T follicular helper cell (primary cell): ENCODE results near the gene FGF2.
"Not testable (repeated sequence)": the region's sequence is repeated elsewhere in the genome, so short reads cannot be mapped to it uniquely, and the experiment has no call there.

ENCODE experiments used
- DNase-seq: peaks from one replicate; pipeline ENCODE4 v3.0.0-alpha.2; 2020; ENCODE audit warnings: low read depth

The FGF2 gene

DNA sequence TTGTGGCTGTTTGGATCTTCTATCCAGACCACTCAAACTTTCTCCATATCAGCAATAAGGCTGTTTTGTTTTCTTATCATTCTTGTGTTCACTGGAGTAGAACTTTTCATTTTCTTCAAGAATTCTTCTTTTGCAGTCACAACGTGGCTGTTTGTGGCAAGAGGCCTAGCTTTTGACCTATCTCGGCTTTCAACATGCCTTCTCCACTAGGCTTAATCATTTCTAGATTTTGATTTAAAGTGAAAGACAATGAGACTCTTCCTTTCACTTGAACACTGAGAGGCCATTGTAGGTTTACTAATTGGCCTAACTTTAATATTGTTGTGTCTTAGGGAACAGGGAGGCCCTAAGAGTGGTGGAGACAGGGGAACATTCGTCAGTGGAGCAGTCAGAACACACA lies 19.1 kb downstream of the FGF2 start:
- no peak for DNase-seq

DNA sequence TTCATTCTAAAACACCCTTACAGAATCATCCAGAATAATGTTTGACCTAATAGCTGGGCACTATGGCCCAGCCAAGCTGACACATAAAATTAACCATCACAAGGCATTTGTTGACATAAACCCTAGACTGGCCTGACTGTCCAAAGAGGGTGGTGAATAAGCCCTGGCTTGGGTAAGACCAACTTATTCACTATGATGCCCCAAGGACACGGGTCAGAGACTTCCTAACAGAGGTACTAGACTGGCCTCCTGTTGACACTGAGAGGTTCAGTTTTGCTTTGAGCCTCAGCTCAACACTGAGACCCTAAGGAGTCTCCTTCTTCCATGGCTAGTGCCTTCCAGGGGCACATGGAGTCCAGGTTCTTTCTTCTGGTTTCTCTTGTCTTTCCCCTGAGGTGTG lies 21.3 kb downstream of the FGF2 start:
- no peak for DNase-seq

DNA sequence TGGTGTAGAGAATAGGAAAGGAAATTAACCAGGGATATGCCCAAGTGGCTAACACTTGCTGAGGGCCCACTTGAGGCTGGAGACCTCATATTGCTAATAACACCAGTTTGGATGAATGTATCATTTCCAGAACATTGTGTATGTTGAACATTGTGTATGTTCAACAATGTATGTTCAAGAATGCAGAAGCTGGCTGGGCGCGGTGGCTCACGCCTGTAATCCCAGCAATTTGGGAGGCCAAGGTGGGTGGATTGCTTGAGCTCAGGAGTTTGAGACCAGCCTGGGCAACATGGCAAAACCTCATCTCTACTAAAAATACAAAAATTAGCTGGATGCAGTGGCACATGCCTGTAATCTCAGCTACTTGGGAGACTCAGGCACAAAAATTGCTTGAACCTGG lies 23.2 kb downstream of the FGF2 start:
- not testable (repeated sequence) for DNase-seq

DNA sequence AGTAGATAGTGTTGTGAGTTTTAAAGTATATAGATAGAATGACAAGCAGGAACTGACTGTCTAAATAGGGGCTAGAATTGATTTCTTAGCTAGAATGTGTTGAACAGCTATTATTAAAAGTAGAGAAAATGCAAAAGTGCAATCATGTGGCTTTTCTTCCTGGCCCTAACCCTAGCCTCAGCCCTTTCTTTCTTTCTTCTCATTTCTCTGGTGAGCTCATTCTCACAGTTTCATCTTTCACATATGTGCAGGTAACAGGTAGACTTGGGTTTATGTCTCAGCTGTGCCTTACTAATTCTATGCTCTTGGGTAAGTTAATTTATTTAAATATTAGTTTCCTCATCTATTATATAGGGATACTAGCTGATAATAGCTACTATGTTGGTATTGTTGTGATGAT lies 24.9 kb downstream of the FGF2 start:
- no peak for DNase-seq

DNA sequence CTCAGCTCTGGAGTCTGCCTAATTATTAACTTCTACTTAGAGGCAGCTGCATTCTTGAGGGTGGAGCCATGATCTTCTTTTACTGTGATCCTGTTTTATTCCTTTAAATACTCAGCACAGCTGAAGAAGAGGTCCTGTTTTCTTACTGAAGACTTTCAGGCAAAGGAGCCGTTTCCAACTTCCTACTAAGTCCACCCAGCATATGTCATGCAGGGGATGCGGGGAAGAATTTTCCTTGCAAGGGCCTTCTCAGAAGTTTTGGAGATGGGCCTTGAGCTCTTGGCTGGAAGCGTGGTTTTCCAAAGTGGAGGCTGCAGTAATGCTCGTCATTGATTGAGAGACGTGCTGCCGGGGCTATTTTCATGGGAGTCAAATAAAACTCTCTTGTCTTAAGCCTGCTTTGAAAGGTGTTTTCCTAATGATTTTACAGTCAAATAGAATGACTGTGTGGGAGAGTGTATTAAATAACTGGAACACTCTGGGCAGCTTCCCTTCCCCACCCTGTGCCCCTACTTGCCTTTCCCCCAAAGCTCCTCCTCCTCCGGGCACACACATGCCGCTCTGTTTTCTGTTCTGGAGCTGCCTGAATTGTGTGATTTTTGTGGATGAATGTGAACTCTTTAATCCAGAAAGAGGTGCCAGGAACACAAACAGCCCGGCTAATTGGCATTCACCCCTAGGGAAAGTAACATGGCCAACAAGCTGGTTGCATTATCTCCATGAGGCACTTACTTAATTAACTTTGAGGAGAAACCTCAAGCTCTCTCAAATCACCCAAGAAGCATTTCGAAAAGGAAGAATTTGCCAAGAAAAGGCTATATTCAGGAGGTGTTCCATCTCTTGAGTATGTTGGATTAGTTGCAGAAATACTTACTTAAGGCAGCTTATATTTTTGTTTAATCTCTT lies 28.1 kb downstream of the FGF2 start:
- no peak for DNase-seq

DNA sequence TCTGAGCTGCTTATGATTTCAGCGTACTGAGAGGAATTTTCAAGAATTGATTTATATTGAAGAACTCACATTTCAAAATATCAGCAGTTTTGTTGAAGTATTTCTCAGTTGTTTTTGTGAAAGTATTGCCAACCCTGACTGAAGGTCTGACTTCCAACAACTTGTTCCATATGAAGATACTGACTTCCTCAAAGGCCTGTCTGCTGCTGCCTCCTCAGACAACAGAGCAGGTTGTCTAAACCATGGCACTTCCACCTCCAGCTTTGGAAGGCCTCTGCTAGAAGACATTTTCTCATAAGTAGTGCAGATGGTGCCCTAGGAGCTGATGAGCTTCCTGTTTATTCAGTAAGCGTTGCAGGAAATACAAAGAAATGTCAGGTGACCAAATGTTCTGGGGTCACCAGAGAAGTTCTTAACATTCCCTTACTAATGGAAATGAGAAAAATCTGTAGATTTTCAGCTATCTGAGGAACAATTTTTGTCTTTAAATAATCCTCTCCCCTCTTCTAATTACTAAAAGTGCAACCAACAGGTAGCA lies 28.8 kb downstream of the FGF2 start:
- no peak for DNase-seq

DNA sequence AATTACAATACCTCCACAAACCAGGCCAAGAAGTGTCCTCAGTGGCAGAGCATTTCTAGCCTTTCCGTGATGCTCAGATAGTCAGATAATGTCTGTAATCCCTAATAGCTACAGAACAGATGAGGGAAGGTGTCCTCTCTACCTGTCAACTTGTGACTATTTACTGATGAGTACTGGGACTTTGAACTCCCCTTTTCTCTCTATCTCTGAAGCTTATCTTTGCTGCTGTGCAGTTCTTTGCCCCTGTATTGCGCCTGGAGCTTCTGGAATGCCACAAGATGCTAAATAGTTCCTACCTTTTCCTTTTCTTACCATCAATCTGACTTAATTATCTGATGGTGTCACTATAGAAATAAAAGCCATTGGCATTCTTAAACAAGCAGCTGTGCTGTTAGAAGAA lies 30.5 kb downstream of the FGF2 start:
- no peak for DNase-seq

DNA sequence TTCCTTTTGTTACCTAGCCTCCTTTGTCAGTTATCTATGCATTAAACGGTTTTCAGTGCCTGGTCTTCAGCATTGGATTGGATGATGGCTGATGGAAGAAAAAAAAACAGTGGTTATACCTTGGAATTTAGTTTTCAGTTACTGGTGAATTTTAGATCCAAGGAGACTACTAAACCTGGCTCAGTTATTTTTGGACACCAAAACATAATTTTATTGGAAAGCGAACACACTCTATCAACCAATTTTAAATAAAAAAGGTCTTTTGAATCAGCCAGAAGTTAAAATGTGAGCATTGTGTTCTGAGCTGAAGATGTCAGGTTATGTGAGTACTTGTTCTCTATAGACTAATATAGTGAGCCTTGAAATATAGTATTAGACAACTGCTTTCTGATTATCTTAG lies 32.1 kb downstream of the FGF2 start:
- no peak for DNase-seq

DNA sequence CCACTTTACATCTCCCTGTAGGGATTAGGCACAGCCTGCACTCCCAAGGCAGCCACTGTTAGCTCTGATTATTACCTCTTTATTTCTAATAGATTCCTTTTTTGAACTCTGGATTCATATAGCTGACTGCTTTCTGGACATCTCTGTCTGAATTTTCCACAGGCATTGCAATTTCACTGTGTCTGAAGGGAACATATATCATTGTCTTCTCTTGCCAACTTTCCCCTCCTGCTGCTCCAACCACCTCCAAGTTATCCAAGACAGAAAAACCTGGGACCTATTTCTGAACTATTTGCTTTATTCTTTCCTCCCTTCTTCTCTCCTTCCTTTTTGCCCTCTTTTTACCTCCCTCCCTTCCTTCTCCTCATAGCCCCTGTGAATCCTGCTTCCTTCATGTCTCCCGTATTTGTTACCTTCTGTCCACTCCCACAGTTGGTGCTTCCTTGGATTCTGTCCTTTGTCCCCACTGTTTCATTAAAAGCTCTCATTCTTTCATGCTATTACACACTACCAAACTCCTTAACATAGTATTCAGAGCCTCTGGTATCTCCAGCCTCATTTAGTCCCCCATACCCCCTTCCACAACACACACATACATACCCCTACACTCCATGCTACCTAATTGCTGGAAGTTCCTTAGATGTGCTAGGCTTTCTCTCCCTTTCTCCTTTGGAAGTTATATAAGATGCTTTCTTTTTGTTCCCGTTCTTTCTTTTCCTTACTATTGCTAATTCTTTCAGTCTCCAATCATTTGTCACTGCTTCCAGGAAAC lies 34.7 kb downstream of the FGF2 start:
- DNase-seq = no peak

DNA sequence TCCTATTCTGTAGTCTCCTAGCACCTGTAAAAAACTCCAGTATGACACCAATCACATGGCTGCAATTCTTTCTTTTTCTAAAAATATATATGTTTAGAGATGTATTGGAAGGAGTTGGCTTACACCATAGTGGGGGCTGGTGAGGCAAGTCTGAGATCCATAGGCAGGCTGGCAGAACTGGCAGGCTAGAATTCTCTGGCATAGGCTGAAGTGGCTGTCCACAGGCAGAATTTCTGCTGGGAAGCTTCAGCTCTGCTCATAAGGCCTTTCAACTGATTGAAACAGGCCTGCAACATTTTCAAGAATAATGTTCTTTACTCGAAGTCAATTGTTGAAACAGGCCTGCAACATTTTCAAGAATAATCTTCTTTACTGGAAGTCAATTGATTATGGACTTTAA lies 37.0 kb downstream of the FGF2 start:
- DNase-seq = no peak

DNA sequence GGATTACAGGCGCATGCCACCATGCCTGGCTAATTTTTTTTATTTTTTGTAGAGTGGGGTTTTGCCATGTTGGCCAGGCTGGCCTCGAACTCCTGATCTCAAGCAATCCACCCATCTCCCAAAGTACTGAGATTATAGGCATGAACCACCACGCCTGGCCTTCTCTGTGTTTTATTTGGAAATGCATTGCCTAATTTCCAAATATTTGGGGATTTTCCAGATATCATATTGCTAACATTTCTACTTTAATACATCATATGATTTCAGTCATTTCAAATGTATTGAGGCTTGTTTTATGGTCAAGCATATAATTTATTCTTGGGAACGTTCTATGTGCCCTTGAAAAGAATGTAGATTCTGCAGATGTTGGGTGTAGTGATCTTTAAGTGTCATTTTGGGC lies 38.8 kb downstream of the FGF2 start:
- no peak for DNase-seq

DNA sequence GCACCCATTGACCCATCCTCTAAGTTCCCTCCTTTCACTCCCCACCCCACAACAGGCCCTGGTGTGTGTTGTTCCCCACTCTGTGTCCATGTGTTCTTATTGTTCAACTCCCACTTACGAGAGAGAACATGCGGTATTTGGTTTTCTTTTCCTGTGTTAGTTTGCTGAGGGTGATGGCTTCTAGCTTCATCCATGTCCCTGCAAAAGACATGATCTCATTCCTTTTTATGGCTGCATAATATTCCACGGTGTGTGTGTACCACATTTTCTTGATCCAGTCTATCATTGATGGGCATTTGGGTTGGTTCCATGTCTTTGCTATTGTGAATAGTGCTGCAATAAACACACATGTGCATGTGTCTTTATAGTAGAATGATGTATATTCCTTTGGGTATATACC lies 41.6 kb downstream of the FGF2 start:
- DNase-seq = not testable (repeated sequence)

DNA sequence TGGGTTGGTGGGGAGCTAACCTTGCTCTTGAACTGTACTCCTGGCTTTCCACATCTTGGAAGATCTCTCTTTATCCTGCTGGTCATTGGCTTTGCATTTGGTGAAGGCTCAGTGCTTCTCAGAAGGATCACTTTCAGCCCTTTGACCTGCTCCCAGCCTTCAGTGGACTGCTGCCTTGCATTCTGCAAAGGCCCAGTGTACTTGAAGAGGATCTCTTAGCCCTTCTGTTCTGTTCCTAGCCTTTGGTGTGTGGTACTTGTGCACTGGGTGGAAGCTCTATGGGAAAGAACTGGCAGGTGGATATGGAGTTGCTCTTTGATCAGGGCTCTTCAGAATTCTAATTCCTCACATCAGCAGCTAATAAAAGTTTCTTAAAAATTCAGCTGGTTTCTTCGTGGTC lies 46.5 kb downstream of the FGF2 start:
- DNase-seq = no peak

DNA sequence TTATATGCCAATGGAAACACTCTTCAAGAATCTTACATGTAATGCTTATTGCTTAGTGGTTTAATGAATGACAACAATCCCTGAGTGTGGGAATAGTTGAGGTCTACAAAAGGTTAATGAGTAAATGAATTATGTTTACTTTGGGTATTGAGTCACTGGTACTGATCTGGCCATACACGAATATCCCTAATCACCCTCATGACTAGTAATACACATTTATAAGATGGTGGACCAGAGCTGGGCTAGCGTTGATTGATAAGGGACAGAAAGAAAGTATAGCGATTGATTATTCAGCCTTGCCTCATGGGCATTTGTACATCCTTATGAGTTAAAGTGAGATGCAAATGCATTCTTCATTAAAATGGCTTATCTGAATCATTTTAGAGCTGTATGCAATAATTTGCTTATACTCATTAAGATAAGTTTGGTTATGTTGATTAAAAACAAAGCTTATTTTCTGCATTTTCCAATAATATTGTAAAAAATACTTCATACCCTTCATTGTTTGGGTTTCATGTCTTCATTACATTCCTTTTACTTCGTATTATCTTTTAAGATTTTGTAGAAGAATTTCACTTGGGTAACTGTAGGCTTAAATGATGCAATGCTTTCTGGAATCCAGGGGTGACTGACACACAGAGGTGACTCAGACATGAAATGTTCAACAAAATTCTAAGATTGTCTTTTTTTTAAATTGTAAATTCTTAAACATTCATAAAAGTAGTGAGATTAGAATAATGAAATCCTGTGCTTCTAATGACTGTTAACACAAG lies 47.4 kb downstream of the FGF2 start:
- no peak for DNase-seq

DNA sequence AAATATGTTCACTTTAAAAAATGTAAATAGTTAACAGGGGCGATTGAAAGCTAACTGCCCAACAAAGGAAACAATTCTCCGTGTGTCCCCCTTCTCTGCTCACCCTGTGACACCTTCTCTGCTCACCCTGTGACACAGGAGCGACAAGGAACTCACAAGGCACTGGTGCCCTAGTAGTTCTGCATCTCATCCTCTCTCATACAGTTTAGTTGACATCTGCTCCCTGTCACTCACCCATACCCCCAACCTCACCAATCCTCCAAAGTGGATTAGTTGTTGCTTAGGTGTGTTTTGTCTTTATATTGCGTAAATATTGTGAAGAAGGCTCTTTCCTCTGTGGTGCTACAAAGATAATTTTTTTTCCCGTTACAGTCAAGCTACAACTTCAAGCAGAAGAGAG lies 49.3 kb downstream of the FGF2 start:
- DNase-seq = no peak

DNA sequence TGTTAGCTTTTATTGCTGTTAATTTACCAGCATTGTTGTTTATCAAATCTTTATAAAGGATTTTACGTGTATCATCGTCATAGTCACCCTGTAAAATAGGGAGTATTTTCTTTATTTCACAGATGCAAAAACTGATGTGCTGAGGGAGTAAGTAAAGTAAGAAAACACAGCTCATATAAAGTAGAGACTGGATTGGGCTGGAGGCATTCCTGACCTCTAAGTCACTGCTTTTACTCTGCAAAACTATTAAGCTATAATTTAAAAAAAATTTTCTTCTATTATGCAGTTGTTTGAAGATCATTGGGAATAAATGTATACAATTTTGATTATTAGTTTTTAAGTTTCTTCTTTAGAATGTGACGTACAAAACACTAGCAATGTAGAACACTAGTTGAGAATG lies 49.8 kb downstream of the FGF2 start:
- no peak for DNase-seq

DNA sequence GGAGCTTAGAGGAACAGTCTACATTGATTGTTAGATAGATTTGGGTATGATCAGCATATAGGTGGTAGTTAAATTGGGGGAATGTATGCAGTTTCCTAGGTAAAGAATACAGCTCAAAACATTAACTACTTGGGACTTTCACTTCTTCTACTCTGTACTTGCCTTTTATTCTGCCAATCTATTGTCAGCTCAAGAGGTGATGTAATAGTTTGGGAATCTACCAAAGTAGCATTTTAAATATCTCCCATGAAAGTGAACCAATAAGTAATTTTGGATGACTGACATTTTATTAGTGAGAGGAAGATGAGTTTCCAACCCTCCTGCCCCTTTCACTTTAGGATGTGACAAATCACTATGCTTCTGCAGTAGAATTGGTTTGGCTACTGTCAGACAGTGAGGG lies 52.4 kb downstream of the FGF2 start:
- no peak for DNase-seq

DNA sequence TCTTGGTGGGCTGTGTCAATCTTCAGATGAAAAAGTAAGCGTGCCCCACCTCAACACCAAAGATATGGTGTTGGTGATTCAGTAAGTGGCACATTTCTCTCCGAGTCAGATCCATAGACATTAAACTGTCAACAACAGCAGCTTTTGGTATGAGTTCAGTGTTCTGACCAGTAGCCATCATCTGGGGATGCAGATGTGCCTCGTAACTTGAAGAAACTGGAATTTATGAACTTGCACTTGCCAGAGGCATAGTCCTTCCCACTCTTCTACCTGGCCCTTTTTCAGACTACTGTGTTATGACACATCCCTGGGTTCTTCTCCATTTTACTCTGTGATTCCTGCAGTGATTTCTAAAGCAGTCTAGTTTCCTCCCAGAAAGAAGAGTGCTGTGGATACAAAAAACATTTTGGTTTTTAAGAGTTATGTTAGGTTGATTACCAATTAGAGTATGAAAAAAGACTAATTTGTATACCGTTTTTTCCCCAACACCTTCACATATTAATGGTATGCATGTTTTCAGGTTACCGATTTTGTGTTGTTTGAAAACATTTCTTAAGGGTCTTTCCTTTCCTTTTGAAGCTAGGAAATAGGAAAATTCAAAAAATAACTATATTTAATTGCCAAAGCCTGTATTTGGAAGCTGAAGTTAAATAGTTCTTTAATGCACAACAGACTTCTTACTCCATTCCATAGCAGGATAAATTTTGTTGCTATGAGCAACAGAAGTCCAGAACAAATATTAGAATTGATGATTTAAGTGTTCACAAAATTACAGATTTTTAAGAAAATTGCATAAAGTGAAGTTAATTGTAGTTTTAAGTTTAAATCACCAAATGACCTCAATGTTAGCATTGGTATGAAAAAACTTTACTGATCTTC lies 56.5 kb downstream of the FGF2 start:
- DNase-seq = no peak

DNA sequence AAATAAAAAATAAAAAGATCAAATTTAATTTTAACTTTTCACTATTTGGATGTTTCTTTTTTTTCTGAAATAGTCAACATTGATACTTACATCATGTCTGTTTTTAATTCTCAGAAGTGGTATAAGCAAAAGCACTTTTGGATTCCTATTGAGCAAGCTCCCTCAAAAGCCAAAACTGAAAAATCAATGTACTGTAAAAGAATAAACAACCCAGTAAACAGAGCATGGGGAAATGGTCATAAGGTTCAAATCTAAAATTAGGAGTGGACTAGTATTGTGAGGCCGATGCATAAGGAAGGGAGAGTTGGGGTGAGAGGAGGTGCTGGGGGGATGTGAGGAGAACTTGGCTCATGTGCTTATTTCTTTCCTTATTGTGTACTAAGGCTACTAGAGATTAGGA lies 57.9 kb downstream of the FGF2 start:
- DNase-seq = no peak

DNA sequence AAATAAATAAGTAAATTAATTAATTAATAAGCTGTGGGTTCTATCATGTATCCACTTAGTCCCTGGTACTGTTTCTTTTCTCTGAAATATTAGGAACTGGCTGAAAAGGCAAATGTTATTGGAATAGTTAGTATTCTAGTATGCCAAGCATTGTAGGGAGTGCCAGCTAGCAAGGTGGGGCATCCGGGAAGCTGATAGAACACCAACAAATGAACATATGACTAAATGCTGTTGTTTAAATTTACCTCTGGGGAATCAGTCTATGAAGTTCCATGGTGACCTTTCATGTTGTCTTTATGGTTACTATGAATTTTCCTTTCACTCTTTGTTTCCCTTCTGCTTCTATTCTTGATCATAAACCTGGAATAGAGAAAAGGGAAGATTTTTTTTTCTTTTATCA lies 63.1 kb downstream of the FGF2 start:
- no peak for DNase-seq

DNA sequence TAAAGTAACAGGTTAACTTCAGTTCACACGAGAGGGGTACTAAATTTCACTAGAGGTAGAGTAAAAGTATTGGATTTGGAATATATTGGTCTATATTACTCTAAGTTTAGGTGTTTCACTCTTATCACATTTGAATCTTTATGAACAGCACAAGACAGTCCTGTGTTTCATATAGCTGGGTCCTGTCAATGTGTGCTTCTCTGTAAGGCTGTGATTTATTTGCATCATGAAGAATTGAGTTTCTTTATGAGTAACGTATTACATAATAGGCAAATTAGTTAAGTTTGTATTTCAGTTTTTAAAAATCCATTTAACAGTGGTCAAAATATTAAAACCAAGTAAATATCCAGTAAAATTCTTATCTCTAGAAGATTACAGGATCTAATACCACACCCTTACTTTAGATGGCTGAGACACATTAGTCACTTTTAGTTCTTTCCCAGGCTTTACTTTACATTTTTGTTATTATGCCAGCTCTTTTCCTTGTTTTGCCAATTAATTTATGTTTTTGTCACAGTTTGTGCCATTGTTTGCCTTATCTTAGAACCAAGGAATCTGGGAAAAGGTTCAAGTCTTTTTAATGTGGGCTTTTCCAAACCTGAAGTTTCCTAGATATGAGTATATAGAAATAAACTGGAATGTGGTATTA lies 63.6 kb downstream of the FGF2 start:
- no peak for DNase-seq
